Measurements from ENCODE around the gene CDH4. TPM values are rescaled to one million over a fixed set of nuclear protein-coding genes. Genes with fewer than 3 reads are reported as not detected.

Gene CDH4
- total and polyA plus RNA-seq, 2 donors (not counting 3 experiments of a cell fraction or from before 2014, with no cell fraction given) = 0.17 to 0.51 TPM

DNA sequence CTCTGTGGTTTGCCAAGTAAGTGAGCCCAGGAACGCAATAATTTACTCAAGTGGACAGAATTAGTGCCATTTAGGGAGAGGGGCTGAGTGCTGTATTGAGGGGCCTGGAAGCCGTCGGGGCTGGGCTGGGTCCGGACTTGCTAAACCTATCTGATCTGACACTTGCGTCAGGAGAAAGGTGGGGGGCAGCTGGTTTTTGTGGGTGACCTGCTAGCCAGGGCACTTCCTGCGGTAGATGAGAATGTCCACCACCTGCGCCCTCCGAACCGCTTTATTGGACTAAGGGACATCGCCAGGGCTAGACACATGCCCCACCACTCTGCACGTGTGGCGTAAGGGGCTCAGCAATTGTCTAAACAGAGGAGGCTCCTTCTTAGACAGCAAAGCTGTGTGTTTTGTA lies 139.1 kb downstream of the CDH4 start:
- H4K20me1 ChIP-seq (replicated peaks; ENCODE audit: control insufficient read depth, extremely low read depth, insufficient read depth, low read length) = no peaks in the 10 kb centered on the region
- H3K4me2 ChIP-seq (ENCODE audit: insufficient read depth, low read length) = no peak overlapping the region
- no peak overlapping the region for H3K9ac ChIP-seq (replicated peaks; ENCODE audit: extremely low read depth, insufficient read depth, low read length)
- H3K4me1 ChIP-seq (ENCODE audit: control insufficient read depth, extremely low read depth, insufficient read depth, low read length) = no peaks in the 10 kb centered on the region
- peaks cover 1% of the 10 kb centered on the region for H3K9me3 ChIP-seq (replicated peaks; ENCODE audit: control insufficient read depth, insufficient read depth, low read length)
- no peaks in the 10 kb centered on the region for H3K27me3 ChIP-seq (ENCODE audit: control insufficient read depth in 2 of 2, insufficient read depth in 2 of 2, low read length in 2 of 2)
- intact Hi-C loops (cut with micrococcal nuclease) (no loop called here), dilution Hi-C loops (cut with MboI; ENCODE audit: extremely low pct_ligation_motif_present, low sequenced_read_pairs) (no loop called here)
- TF ChIP-seq, protein P1, sequence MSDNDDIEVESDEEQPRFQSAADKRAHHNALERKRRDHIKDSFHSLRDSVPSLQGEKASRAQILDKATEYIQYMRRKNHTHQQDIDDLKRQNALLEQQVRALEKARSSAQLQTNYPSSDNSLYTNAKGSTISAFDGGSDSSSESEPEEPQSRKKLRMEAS (IDR thresholded peaks at IDR 0.05; ENCODE audit: insufficient read depth, insufficient read length) = no peak
- no peak for TF ChIP-seq GATA2 (IDR thresholded peaks at IDR 0.05; ENCODE audit: insufficient read depth, insufficient read length, low read depth, low read length)
- no peak for TF ChIP-seq JUN (IDR thresholded peaks at IDR 0.05; ENCODE audit: borderline replicate concordance, insufficient read depth, insufficient read length, low read depth)
- no peak for TF ChIP-seq MYC (IDR thresholded peaks at IDR 0.05; ENCODE audit: low read depth, low read length)
- no peak for TF ChIP-seq POLR2AphosphoS5 (IDR thresholded peaks at IDR 0.05; ENCODE audit: insufficient read depth, low read depth, low read length)
- TF ChIP-seq EZH2 (IDR thresholded peaks at IDR 0.05; ENCODE audit: borderline replicate concordance, low read depth, low read length, severe bottlenecking) = no peak
- ChIA-PET POLR2A (no interaction called here), CTCF (no interaction called here)
- H3K36me3 ChIP-seq (ENCODE audit: control insufficient read depth in 2 of 2, extremely low read depth in 1 of 2, insufficient read depth in 2 of 2, low read length in 2 of 2) = no peaks in the 10 kb centered on the region
- DNase-seq (ENCODE audit: low read depth, low spot score) (no peak), FAIRE-seq (no peak)
- H3K79me2 ChIP-seq (ENCODE audit: control insufficient read depth, insufficient read depth, low read length) = no peaks in the 10 kb centered on the region
- H2AFZ ChIP-seq (ENCODE audit: low read depth, low read length) = no peak overlapping the region
- no peak overlapping the region for H3K27ac ChIP-seq (ENCODE audit: insufficient read depth, low read depth, low read length)
- H3K9me1 ChIP-seq (replicated peaks; ENCODE audit: control insufficient read depth, extremely low read depth, insufficient read depth, low read length) = no peaks in the 10 kb centered on the region
- BruUV-seq (replicated peaks) = no TSS peak
- no peak overlapping the region for H3K4me3 ChIP-seq (replicated peaks in 1 of 3; ENCODE audit: insufficient read depth in 1 of 3, low read depth in 1 of 3, low read length in 3 of 3)

DNA sequence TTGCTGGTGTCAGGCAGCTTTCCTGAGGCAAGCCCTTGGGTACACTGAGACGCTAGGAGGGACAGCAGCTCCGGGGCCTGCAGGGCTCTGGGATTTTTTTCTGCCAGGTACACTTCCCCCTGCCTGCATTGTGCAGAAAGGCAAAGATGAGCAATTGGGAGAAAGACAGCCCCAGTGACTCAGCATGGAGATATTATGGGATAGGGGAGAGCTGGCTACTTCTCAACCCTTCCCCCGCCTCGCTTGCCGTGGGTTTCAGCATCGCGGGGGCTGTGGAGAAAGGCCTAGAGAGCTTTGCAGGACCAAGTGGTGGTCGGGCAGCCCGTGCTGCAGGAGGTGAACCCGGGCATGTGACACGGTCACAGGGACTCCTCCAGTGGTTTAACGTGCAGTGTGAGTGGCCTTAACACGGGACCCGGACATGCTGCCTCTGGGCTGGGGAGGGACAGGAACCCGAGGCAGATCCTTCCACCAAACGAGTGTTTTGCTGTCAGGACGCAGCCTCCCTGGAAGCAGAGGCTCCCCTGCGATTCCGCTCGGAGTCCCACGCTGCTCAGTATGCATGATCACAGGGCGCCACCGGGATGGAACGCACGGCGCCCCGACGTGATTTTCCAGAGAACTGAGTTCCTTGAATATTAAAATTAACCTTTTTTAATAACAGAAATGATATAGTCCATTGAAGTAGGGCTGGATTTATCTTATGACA lies 139.9 kb downstream of the CDH4 start:
- Histone ChIP-seq H3K4me1 (ENCODE audit: control insufficient read depth, extremely low read depth, insufficient read depth, low read length) (no peaks in the 10 kb centered on the region), H3K9me3 (replicated peaks; ENCODE audit: control insufficient read depth, insufficient read depth, low read length) (peaks cover 1% of the 10 kb centered on the region), H4K20me1 (replicated peaks; ENCODE audit: control insufficient read depth, extremely low read depth, insufficient read depth, low read length) (no peaks in the 10 kb centered on the region), H3K4me3 (replicated peaks in 1 of 3; ENCODE audit: insufficient read depth in 1 of 3, low read depth in 1 of 3, low read length in 3 of 3) (no peak overlapping the region), H3K79me2 (ENCODE audit: control insufficient read depth, insufficient read depth, low read length) (no peaks in the 10 kb centered on the region), H3K36me3 (ENCODE audit: control insufficient read depth in 2 of 2, extremely low read depth in 1 of 2, insufficient read depth in 2 of 2, low read length in 2 of 2) (no peaks in the 10 kb centered on the region), H2AFZ (ENCODE audit: low read depth, low read length) (no peak overlapping the region), H3K27ac (ENCODE audit: insufficient read depth, low read depth, low read length) (no peak overlapping the region), H3K9me1 (replicated peaks; ENCODE audit: control insufficient read depth, extremely low read depth, insufficient read depth, low read length) (no peaks in the 10 kb centered on the region), H3K27me3 (ENCODE audit: control insufficient read depth in 2 of 2, insufficient read depth in 2 of 2, low read length in 2 of 2) (no peaks in the 10 kb centered on the region), H3K9ac (replicated peaks; ENCODE audit: extremely low read depth, insufficient read depth, low read length) (no peak overlapping the region), H3K4me2 (ENCODE audit: insufficient read depth, low read length) (no peak overlapping the region)
- no TSS peak for BruUV-seq (replicated peaks)
- POLR2A ChIA-PET = no interaction called here
- CTCF ChIA-PET = no interaction called here
- FAIRE-seq = no peak
- DNase-seq (ENCODE audit: low read depth, low spot score) = no peak
- dilution Hi-C loops (cut with MboI; ENCODE audit: extremely low pct_ligation_motif_present, low sequenced_read_pairs) (no loop called here), intact Hi-C loops (cut with micrococcal nuclease) (no loop called here)
- TF ChIP-seq EZH2 (IDR thresholded peaks at IDR 0.05; ENCODE audit: borderline replicate concordance, low read depth, low read length, severe bottlenecking) (no peak), JUN (IDR thresholded peaks at IDR 0.05; ENCODE audit: borderline replicate concordance, insufficient read depth, insufficient read length, low read depth) (no peak), MYC (IDR thresholded peaks at IDR 0.05; ENCODE audit: low read depth, low read length) (no peak), FOS (IDR thresholded peaks at IDR 0.05; ENCODE audit: borderline replicate concordance, insufficient read depth, low read length) (no peak), POLR2AphosphoS5 (IDR thresholded peaks at IDR 0.05; ENCODE audit: insufficient read depth, low read depth, low read length) (no peak), POLR2A (IDR thresholded peaks at IDR 0.05; ENCODE audit: low read depth, low read length) (no peak)
- TF ChIP-seq, protein P1 (IDR thresholded peaks at IDR 0.05; ENCODE audit: insufficient read depth, insufficient read length) = no peak
- TF ChIP-seq, protein P2, sequence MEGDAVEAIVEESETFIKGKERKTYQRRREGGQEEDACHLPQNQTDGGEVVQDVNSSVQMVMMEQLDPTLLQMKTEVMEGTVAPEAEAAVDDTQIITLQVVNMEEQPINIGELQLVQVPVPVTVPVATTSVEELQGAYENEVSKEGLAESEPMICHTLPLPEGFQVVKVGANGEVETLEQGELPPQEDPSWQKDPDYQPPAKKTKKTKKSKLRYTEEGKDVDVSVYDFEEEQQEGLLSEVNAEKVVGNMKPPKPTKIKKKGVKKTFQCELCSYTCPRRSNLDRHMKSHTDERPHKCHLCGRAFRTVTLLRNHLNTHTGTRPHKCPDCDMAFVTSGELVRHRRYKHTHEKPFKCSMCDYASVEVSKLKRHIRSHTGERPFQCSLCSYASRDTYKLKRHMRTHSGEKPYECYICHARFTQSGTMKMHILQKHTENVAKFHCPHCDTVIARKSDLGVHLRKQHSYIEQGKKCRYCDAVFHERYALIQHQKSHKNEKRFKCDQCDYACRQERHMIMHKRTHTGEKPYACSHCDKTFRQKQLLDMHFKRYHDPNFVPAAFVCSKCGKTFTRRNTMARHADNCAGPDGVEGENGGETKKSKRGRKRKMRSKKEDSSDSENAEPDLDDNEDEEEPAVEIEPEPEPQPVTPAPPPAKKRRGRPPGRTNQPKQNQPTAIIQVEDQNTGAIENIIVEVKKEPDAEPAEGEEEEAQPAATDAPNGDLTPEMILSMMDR (IDR thresholded peaks at IDR 0.05; ENCODE audit: extremely low read depth in 1 of 2, insufficient read depth in 1 of 2, low read depth in 1 of 2, low read length in 2 of 2) = no peak

Data from endothelial cell of umbilical vein (primary cell).